Ectodermal cell (in vitro differentiated cells): ENCODE data around the gene KDM1B.

ENCODE experiments used
- H3K27ac ChIP-seq: 2 replicates; pipeline ENCODE4 v1.7.0; 2013; ENCODE audit warnings: mild to moderate bottlenecking, low read depth, low read length; ENCODE audit not compliant: insufficient read depth, poor library complexity, severe bottlenecking
- H3K27me3 ChIP-seq: 2 replicates; pipeline ENCODE4 v1.7.0; 2013; ENCODE audit warnings: mild to moderate bottlenecking, low read length; ENCODE audit not compliant: insufficient read depth, control insufficient read depth, poor library complexity, severe bottlenecking
- H3K36me3 ChIP-seq: one replicate; pipeline ENCODE4 v1.7.0; 2013; ENCODE audit warnings: low read length; ENCODE audit not compliant: control insufficient read depth, insufficient read depth
- H3K4me1 ChIP-seq: one replicate; pipeline ENCODE4 v1.7.0; 2013; ENCODE audit warnings: low read length; ENCODE audit not compliant: control insufficient read depth, insufficient read depth
- H3K4me3 ChIP-seq: 2 replicates; pipeline ENCODE4 v1.7.0; 2013; ENCODE audit warnings: low read depth, low read length, control low read depth; ENCODE audit not compliant: insufficient read depth
- H3K9me3 ChIP-seq: 2 replicates; pipeline ENCODE4 v1.7.0; 2013; ENCODE audit warnings: mild to moderate bottlenecking, low read length, moderate library complexity; ENCODE audit not compliant: control insufficient read depth
- WGBS, 2 experiments: methylation state at CpG; one replicate each; pipeline ENCODE4 v1.1.7; 2013; ENCODE audit warnings: missing lambda C conversion rate in 2 of 2; 5-methylcytosine and 5-hydroxymethylcytosine counted together

The KDM1B gene

GRCh38 chr6:18254793-18255192, 99.6 kb downstream of the KDM1B start:
- H3K4me3 ChIP-seq: no peak overlapping the region
- WGBS, 2 experiments: 94 to 96% methylated on average over 6 of the region's 6 CpGs
- no peaks in the 10 kb centered on the region for H3K9me3 ChIP-seq
- no peaks in the 10 kb centered on the region for H3K27me3 ChIP-seq
- H3K27ac ChIP-seq: no peak overlapping the region
- H3K36me3 ChIP-seq: peaks cover 40% of the 10 kb centered on the region
- H3K4me1 ChIP-seq: peaks cover 2% of the 10 kb centered on the region

GRCh38 chr6:18259675-18260447, 104.6 kb downstream of the KDM1B start:
- Histone ChIP-seq H3K36me3 (peaks cover 27% of the 10 kb centered on the region), H3K27ac (no peak overlapping the region), H3K4me1 (peaks cover 14% of the 10 kb centered on the region), H3K27me3 (no peaks in the 10 kb centered on the region), H3K4me3 (no peak overlapping the region), H3K9me3 (no peaks in the 10 kb centered on the region)
- WGBS, 2 experiments: 87 to 93% methylated on average over 2 to 3 of the region's 4 CpGs

- H3K27me3 ChIP-seq: no peaks in the 10 kb centered on the region
- WGBS, 2 experiments: 65 to 69% methylated on average over 4 of the region's 4 CpGs
- peak overlapping the region; percentile 69 for H3K4me3 ChIP-seq
- H3K27ac ChIP-seq: no peak overlapping the region
- H3K36me3 ChIP-seq: peaks cover 21% of the 10 kb centered on the region
- no peaks in the 10 kb centered on the region for H3K9me3 ChIP-seq
- H3K4me1 ChIP-seq: peaks cover 14% of the 10 kb centered on the region
Observed at GRCh38 chr6:18260448-18261106, 105.4 kb downstream of the KDM1B start.

GRCh38 chr6:18261877-18262276, 106.7 kb downstream of the KDM1B start:
- Histone ChIP-seq H3K27ac (no peak overlapping the region), H3K4me1 (peaks cover 14% of the 10 kb centered on the region), H3K9me3 (no peaks in the 10 kb centered on the region), H3K4me3 (peak overlapping the region; percentile 69), H3K27me3 (no peaks in the 10 kb centered on the region), H3K36me3 (peaks cover 10% of the 10 kb centered on the region)
- WGBS, 2 experiments: 48 to 55% methylated on average over 6 of the region's 6 CpGs

- H3K27me3 ChIP-seq: no peaks in the 10 kb centered on the region
- peak overlapping the region; percentile 69 for H3K4me3 ChIP-seq
- H3K9me3 ChIP-seq: no peaks in the 10 kb centered on the region
- H3K27ac ChIP-seq: no peak overlapping the region
- peaks cover 14% of the 10 kb centered on the region for H3K4me1 ChIP-seq
- H3K36me3 ChIP-seq: no peaks in the 10 kb centered on the region
- WGBS, 2 experiments: 4% methylated on average over 13 to 17 of the region's 18 CpGs
Observed at GRCh38 chr6:18262702-18263417, 107.6 kb downstream of the KDM1B start.

- Histone ChIP-seq H3K4me3 (peak overlapping the region; percentile 69), H3K27me3 (no peaks in the 10 kb centered on the region), H3K4me1 (peaks cover 14% of the 10 kb centered on the region), H3K9me3 (no peaks in the 10 kb centered on the region), H3K36me3 (no peaks in the 10 kb centered on the region), H3K27ac (peak overlapping the region; percentile 93)
- 0% methylated on average over 50 of the region's 50 CpGs for WGBS, 2 experiments
Observed at GRCh38 chr6:18263418-18264218, 108.4 kb downstream of the KDM1B start.

GRCh38 chr6:18264219-18264922, 109.1 kb downstream of the KDM1B start, which contains the start of gene DEK:
Gene DEK, minus strand, starts transcription at chr6:18264530. Its CDS starts 543 bp downstream, at chr6:18263987.
- H3K27ac ChIP-seq: peak within 1 kb of the TSS; percentile 93
- peak within 1 kb of the TSS; percentile 69 for H3K4me3 ChIP-seq
- no peaks in the 10 kb centered on the region for H3K9me3 ChIP-seq
- H3K4me1 ChIP-seq: peaks cover 14% of the 10 kb centered on the region
- H3K27me3 ChIP-seq: no peaks in the 10 kb centered on the region
- WGBS, 2 experiments: 0% methylated on average over 113 of the region's 113 CpGs
- no peaks in the 10 kb centered on the region for H3K36me3 ChIP-seq

GRCh38 chr6:18264923-18265377, 109.7 kb downstream of the KDM1B start:
- WGBS, 2 experiments: 15 to 18% methylated on average over 11 of the region's 11 CpGs
- no peaks in the 10 kb centered on the region for H3K9me3 ChIP-seq

GRCh38 chr6:18265787-18266522, 110.7 kb downstream of the KDM1B start:
- H3K27ac ChIP-seq: no peak overlapping the region
- H3K27me3 ChIP-seq: no peaks in the 10 kb centered on the region
- H3K36me3 ChIP-seq: no peaks in the 10 kb centered on the region
- H3K4me3 ChIP-seq: no peak overlapping the region
- H3K4me1 ChIP-seq: peaks cover 9% of the 10 kb centered on the region
- no peaks in the 10 kb centered on the region for H3K9me3 ChIP-seq
- 96 to 97% methylated on average over 14 of the region's 14 CpGs for WGBS, 2 experiments

More at GRCh38 chr6:18264923-18265377, 109.7 kb downstream of the KDM1B start:
- Histone ChIP-seq H3K27ac (no peak overlapping the region), H3K36me3 (no peaks in the 10 kb centered on the region), H3K4me1 (peaks cover 11% of the 10 kb centered on the region), H3K27me3 (no peaks in the 10 kb centered on the region), H3K4me3 (peak overlapping the region; percentile 69)
